Mesothelial cell of epicardium (in vitro differentiated cells): ENCODE results near the gene KCNH8. TPM values are rescaled to one million over a fixed set of nuclear protein-coding genes. Genes with fewer than 3 reads are reported as not detected.

ENCODE experiments used
- DNase-seq, 2 experiments: peaks; one replicate each; pipeline ENCODE4 v3.0.0; 2021; ENCODE audit warnings: low spot score in 2 of 2; ENCODE audit not compliant: unreplicated experiment in 2 of 2
- H3K27ac Mint-ChIP-seq: 2 replicates; pipeline ENCODE4 v1.8.0; 2021; ENCODE audit warnings: mixed read lengths
- H3K27me3 Mint-ChIP-seq: 2 replicates; pipeline ENCODE4 v1.8.0; 2021; ENCODE audit warnings: low read depth, mixed read lengths
- H3K36me3 Mint-ChIP-seq: 2 replicates; pipeline ENCODE4 v1.8.0; 2021; ENCODE audit warnings: mixed read lengths
- H3K4me1 Mint-ChIP-seq: 2 replicates; pipeline ENCODE4 v1.8.0; 2021; ENCODE audit warnings: mixed read lengths
- H3K4me3 Mint-ChIP-seq: 2 replicates; pipeline ENCODE4 v1.8.0; 2021; ENCODE audit warnings: mild to moderate bottlenecking, moderate library complexity, mixed read lengths
- H3K9me3 Mint-ChIP-seq: 2 replicates; pipeline ENCODE4 v1.8.0; 2021; ENCODE audit warnings: mixed read lengths
- CTCF ChIP-seq: fragments of 200-600 bp; sonication (generic); IDR thresholded peaks from one replicate; pipeline ENCODE4 v1.5.0; 2021; ENCODE audit warnings: antibody characterized with exemption; ENCODE audit not compliant: unreplicated experiment
- total RNA-seq: library from RNA; stranded (reverse); gene quantifications from 3 replicates; pipeline ENCODE4 v1.2.1, GENCODE V29; 2021

KCNH8 gene
- total RNA-seq, 1 donor from 2014 or later: 1.6 TPM

DNA sequence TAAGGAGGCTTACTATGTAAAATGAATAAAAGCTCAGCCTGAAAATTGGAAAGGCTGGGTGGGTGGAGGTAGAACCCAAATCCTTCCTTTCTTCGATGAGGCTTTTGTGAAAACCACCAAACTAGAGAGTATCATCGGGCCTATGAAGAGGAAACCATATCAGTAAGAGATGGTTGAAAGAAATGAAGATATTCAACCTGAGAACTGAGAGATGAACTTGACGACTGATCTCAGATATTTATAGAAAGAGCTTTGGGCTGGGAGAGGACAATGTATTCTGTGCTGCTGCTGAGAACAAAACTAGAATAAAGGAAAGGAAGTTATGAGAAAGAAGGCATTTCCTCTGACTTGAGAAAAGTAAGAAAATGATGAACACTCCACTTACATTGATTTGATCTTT lies 236.6 kb downstream of the KCNH8 start:
- H3K27ac Mint-ChIP-seq: no peak overlapping the region
- H3K4me3 Mint-ChIP-seq: no peak overlapping the region
- TF ChIP-seq CTCF: no peak
- H3K4me1 Mint-ChIP-seq: no peaks in the 10 kb centered on the region
- DNase-seq: no peak
- peaks cover 3% of the 10 kb centered on the region for H3K9me3 Mint-ChIP-seq
- no peaks in the 10 kb centered on the region for H3K36me3 Mint-ChIP-seq
- peaks cover 2% of the 10 kb centered on the region for H3K27me3 Mint-ChIP-seq

DNA sequence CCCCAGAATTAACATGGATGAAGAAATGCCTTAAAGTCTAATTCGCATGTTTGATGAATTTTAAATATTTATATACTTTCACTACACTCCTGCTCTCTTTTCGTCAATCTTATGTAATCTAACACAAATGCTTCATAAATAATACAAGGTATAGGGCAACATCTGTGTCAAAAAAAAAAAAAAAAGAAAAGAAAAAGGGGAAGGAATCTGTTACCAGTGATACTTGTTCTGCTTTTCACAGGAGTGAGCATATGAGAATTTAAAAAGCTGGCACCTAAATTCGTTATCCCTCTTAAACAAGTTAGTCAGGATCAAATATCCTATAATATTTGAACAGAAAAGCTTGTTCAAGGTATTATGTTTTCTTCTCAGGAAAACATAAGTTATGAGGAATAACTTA lies 243.8 kb downstream of the KCNH8 start:
- Mint-ChIP-seq H3K9me3 (no peaks in the 10 kb centered on the region), H3K4me3 (no peak overlapping the region), H3K36me3 (no peaks in the 10 kb centered on the region), H3K4me1 (peaks cover 4% of the 10 kb centered on the region), H3K27me3 (peaks cover 3% of the 10 kb centered on the region), H3K27ac (no peak overlapping the region)
- TF ChIP-seq CTCF: no peak
- DNase-seq: no peak

- Mint-ChIP-seq H3K36me3 (no peaks in the 10 kb centered on the region), H3K4me1 (peaks cover 4% of the 10 kb centered on the region), H3K4me3 (no peak overlapping the region), H3K27me3 (peaks cover 3% of the 10 kb centered on the region), H3K9me3 (no peaks in the 10 kb centered on the region), H3K27ac (no peak overlapping the region)
- DNase-seq: no peak
- TF ChIP-seq CTCF: no peak
Observed at GRCh38 chr3:19394946-19395345, 246.6 kb downstream of the KCNH8 start.

DNA sequence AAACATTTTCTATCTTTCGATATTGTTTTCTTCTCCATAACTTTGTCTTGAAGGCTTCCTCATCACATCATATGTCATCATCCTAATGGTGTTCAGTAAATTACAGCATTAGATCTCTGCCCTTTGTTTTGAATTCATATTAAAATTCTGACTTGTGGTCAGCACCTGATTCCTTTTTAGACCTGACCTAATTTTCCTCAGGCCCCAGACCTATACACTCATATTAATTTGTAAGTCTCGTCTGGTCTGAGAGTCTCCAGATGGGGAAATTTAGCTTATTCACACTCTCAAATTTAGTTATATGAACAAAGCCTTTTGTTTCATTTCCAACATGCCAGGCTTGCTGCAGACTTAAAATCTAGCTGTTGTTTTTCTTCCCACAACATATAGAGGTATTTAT lies 248.4 kb downstream of the KCNH8 start:
- H3K4me3 Mint-ChIP-seq: no peak overlapping the region
- TF ChIP-seq CTCF: no peak
- peaks cover 3% of the 10 kb centered on the region for H3K27me3 Mint-ChIP-seq
- H3K27ac Mint-ChIP-seq: no peak overlapping the region
- H3K4me1 Mint-ChIP-seq: no peaks in the 10 kb centered on the region
- H3K36me3 Mint-ChIP-seq: no peaks in the 10 kb centered on the region
- no peaks in the 10 kb centered on the region for H3K9me3 Mint-ChIP-seq
- DNase-seq: no peak

- DNase-seq: no peak
- TF ChIP-seq CTCF: no peak
- Mint-ChIP-seq H3K4me3 (no peak overlapping the region), H3K36me3 (no peaks in the 10 kb centered on the region), H3K27ac (no peak overlapping the region), H3K9me3 (no peaks in the 10 kb centered on the region), H3K4me1 (no peaks in the 10 kb centered on the region), H3K27me3 (peaks cover 3% of the 10 kb centered on the region)
Observed at GRCh38 chr3:19399356-19399755, 251.0 kb downstream of the KCNH8 start.

DNA sequence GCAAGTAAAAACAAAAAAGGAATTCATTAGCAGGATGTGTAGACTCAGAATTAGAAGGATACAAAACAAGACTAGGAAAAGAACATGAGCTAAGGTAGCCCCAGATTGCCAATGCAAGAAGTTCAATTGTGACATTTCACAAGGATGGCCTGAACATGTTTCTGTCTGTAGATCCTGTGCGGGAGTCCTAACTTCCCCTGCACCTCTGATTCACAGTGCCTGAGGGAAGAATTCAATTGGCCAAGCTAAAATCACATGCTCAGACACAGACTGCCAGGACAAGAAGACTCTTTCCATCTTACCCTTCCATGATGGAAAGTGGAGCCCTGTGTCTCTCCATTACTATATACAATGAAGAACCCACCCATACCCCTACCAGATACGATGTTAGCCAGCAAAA lies 251.5 kb downstream of the KCNH8 start:
- Mint-ChIP-seq H3K27me3 (peaks cover 4% of the 10 kb centered on the region), H3K4me3 (no peak overlapping the region), H3K9me3 (no peaks in the 10 kb centered on the region), H3K4me1 (no peaks in the 10 kb centered on the region), H3K27ac (no peak overlapping the region), H3K36me3 (no peaks in the 10 kb centered on the region)
- no peak for TF ChIP-seq CTCF
- DNase-seq: no peak
